Loucy (cell line): ENCODE measurements around the gene PARP14.

Experiments
- EZH2phosphoT487 ChIP-seq: fragments of 200-600 bp; IDR thresholded peaks from 2 replicates; pipeline ENCODE4 v1.6.1; 2018; ENCODE audit warnings: antibody characterized with exemption, mild to moderate bottlenecking, moderate library complexity, borderline replicate concordance
- TF ChIP-seq, protein P1 (sequence below): fragments of 200-600 bp; sonication (generic); conservative IDR thresholded peaks from 2 replicates; pipeline ENCODE4 v1.5.1; 2014; ENCODE audit warnings: mild to moderate bottlenecking, antibody characterized with exemption, low read length

DNA sequence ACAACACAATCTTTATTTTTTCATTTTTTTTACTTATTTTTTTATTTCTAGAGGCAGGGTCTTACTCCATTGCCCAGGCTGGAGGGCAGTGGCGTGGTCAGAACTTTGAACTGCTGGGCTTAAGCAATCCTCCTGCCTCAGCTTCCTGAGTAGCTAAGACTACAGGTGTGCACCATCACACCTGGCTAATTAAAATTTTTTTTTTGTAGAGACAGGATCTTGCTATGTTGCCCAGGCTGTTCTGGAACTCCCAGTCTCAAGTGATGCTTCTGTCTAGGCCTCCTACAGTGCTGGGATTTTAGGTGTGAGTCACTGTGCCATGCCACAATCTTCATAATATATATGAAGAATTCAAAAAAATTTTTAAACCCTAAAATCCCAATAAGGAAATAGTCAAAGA is 92.2 kb downstream of the PARP14 start:
- TF ChIP-seq, protein P1, sequence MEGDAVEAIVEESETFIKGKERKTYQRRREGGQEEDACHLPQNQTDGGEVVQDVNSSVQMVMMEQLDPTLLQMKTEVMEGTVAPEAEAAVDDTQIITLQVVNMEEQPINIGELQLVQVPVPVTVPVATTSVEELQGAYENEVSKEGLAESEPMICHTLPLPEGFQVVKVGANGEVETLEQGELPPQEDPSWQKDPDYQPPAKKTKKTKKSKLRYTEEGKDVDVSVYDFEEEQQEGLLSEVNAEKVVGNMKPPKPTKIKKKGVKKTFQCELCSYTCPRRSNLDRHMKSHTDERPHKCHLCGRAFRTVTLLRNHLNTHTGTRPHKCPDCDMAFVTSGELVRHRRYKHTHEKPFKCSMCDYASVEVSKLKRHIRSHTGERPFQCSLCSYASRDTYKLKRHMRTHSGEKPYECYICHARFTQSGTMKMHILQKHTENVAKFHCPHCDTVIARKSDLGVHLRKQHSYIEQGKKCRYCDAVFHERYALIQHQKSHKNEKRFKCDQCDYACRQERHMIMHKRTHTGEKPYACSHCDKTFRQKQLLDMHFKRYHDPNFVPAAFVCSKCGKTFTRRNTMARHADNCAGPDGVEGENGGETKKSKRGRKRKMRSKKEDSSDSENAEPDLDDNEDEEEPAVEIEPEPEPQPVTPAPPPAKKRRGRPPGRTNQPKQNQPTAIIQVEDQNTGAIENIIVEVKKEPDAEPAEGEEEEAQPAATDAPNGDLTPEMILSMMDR = no peak
- TF ChIP-seq EZH2phosphoT487 = no peak
